Effector CD4-positive, alpha-beta T cell (primary cell): ENCODE data around the gene PFKL.

Experiments used
- DNase-seq: peaks from one replicate; pipeline ENCODE4 v3.0.0-alpha.2; 2020

The PFKL gene

GRCh38 chr21:44314561-44314960 is 14.7 kb downstream of the PFKL start:
- no peak for DNase-seq

GRCh38 chr21:44315691-44316203 is 15.9 kb downstream of the PFKL start:
- DNase-seq = no peak

- no peak for DNase-seq
These were observed 16.5 kb downstream of the PFKL start for GRCh38 chr21:44316277-44316900.

- DNase-seq = no peak
These were observed 17.5 kb downstream of the PFKL start for GRCh38 chr21:44317241-44317782.

GRCh38 chr21:44317871-44318270 is 18.0 kb downstream of the PFKL start:
- DNase-seq = no peak

- DNase-seq = no peak
These were observed 18.8 kb downstream of the PFKL start for GRCh38 chr21:44318489-44319285.

- DNase-seq = no peak
These were observed 19.7 kb downstream of the PFKL start for GRCh38 chr21:44319407-44320065.

GRCh38 chr21:44320847-44321246 is 21.0 kb downstream of the PFKL start:
- no peak for DNase-seq

- no peak for DNase-seq
These were observed 22.1 kb downstream of the PFKL start for GRCh38 chr21:44321846-44322450.

- DNase-seq = no peak
These were observed 22.9 kb downstream of the PFKL start for GRCh38 chr21:44322621-44323325.

- no peak for DNase-seq
These were observed 23.7 kb downstream of the PFKL start for GRCh38 chr21:44323591-44323990.

- DNase-seq = no peak
These were observed 24.4 kb downstream of the PFKL start for GRCh38 chr21:44324106-44324853.

GRCh38 chr21:44324854-44325107 is 24.9 kb downstream of the PFKL start:
- no peak for DNase-seq

- no peak for DNase-seq
These were observed 25.8 kb downstream of the PFKL start for GRCh38 chr21:44325386-44326271.

GRCh38 chr21:44326272-44326647 is 26.4 kb downstream of the PFKL start:
- DNase-seq = no peak

GRCh38 chr21:44326716-44327602 is 27.1 kb downstream of the PFKL start:
- no peak for DNase-seq

- DNase-seq = no peak
These were observed 27.7 kb downstream of the PFKL start for GRCh38 chr21:44327603-44327974.

GRCh38 chr21:44328242-44328895 is 28.5 kb downstream of the PFKL start:
- no peak for DNase-seq
